Measurements from ENCODE around the gene PGAP2.
A peak's percentile ranks its signal among the peaks of the same experiment; 100 is the strongest.
"Not testable (repeated sequence)": the region's sequence is repeated elsewhere in the genome, so short reads cannot be mapped to it uniquely, and the experiment has no call there.

PGAP2 gene

DNA sequence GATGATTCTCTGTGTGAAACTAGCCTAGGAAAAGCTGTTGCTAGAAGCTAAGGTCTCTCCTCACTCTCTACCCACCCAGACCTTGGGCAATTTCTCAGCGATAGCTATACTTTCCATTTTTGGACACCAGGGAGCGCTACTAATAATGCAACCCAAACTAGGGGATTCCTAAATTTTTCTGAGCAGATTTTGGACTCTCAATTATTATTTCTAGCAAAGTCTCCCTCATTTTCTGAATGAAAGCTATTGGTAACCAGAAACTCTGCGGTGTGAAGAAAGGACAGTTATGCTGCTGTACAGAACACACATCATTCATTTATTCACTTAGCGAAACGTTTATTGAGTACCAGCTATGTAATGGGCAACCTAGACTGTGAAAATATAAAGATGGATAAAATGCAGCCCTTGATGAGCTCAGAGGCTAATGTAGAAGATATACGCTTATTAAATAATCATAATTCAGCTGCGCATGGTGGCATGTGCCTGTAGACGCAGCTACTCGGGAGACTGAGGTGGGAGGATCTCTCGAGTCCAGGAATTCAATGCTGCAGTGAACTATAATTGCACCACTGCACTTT, 41.0 kb downstream of the PGAP2 start:
- TF ChIP-seq POLR2A (IDR thresholded peaks at IDR 0.05; ENCODE audit: low read depth, low read length), result no peak
- DNase-seq (ENCODE audit: insufficient read length, low spot score) (peak; percentile 54), FAIRE-seq (peak; percentile 78)

DNA sequence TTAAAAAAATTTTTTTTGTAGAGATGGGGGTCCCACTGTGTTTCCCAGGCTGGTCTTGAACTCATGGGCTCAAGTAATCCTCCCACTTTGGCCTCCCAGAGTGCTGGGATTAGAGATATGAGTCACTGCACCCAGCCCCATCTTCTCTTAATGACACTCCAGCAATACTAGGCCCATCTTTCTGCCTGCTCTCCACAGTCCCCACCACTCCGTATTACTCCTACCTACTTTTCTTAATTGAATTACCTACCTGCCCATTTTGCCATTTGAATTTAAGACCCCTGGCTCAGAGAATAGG, 45.1 kb downstream of the PGAP2 start:
- TF ChIP-seq POLR2A (IDR thresholded peaks at IDR 0.05; ENCODE audit: low read depth, low read length), result no peak
- DNase-seq (ENCODE audit: insufficient read length, low spot score) (no peak), FAIRE-seq (no peak)

DNA sequence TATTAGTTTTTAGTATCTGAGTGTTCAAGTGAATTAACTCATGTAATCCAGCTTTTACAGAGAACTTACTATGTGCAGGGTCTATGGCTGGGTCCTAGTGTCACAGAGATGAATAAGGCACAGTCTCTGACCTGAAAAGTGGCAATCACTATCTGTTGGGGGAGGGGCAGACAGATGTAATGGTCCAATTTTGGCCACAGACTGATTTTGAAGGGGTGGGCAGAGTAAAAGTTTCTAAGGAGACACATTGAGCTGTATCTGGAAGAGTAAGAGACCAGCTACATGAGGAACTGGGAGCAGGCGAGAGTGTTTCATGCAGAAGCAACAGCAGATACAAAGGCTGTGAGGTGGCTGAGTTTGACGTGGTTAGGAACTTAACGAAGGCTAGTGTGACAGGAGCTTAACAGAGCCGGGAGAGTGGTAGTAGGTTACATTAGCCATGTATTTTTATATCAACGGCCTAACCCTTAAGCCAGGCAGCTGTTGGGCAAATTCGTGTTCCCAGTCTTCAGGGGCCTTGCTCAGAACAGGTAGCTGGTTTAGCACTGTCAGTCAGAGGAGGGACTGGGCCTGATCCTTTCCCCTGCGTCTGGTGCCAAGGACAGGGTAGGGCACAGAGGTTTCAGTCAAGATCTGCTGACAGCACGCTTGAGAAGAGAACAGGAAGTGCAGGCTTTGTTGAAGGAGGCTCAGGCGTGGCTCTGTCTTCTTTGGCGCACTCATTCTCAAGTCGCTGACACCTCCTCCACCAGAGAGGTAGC, 45.7 kb downstream of the PGAP2 start:
- FAIRE-seq (no peak), DNase-seq (ENCODE audit: insufficient read length, low spot score) (no peak)
- no peak for TF ChIP-seq POLR2A (IDR thresholded peaks at IDR 0.05; ENCODE audit: low read depth, low read length)

DNA sequence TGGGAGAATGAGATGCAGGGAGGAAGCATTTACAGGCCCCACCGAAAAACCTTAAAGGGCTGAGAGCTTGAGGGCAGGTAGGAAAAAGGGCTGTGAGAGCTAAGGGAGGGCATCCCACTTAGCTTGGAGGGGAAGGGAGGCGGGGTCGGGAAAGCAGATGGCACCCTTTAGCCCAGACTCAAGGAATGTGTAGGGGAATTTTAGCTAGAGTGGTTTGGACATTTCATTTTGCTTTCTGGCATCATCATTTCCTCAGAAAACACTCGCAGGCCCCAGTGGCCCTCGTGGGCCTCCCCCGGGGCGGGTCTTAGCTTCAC, 46.3 kb downstream of the PGAP2 start:
- no peak for DNase-seq (ENCODE audit: insufficient read length, low spot score)
- no peak for TF ChIP-seq POLR2A (IDR thresholded peaks at IDR 0.05; ENCODE audit: low read depth, low read length)
- FAIRE-seq, result no peak

DNA sequence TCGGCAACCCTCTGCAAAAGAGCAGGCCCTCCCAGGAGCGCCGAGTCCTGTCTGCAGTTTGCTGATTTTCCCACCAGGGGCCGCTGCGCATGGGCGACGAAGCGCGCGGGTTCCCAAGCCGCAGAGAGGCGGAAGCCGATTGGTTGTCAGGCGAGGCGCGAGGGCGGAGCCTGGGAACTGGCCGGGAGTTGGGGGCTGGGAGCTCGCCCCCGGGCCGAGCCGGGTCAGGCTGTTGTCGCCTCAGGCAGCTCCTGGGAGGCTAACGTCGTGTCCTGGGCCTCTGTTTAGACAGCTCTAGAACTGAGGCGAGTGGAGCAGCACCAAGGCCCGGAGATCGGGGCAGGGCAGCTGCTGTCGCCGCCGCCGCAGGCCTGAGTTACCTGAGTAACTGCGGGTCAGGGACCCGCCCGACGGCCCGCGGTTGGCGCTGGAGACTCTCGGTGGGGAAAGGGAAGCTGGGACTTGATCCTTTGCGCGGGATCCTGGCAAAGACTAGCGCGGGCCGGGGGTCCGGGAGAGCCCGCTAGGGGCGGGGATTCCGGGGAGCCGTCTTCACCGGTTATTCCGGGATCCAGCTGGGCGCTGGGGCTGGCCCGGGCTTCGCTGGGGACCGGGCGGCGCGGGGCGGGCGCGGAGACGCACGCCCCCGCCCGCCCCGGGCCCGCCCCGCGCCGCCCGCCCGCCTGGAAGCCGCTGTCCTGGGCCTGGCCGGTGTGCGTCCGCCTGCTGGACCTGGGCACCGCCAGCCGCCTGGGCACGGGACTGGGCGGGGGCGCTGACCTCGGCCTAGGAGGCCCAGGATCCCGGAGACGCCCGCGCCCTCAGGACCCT, 46.8 kb downstream of the PGAP2 start, which contains the start of gene STIM1:
TSS of gene STIM1 (plus strand) at position 688 of the 831 bp plus-strand sequence. CDS start 607 bp downstream, outside the sequence.
- peak; percentile 96 for DNase-seq (ENCODE audit: insufficient read length, low spot score)
- FAIRE-seq, result no peak
- TF ChIP-seq POLR2A (IDR thresholded peaks at IDR 0.05; ENCODE audit: low read depth, low read length), result peak; percentile 76

DNA sequence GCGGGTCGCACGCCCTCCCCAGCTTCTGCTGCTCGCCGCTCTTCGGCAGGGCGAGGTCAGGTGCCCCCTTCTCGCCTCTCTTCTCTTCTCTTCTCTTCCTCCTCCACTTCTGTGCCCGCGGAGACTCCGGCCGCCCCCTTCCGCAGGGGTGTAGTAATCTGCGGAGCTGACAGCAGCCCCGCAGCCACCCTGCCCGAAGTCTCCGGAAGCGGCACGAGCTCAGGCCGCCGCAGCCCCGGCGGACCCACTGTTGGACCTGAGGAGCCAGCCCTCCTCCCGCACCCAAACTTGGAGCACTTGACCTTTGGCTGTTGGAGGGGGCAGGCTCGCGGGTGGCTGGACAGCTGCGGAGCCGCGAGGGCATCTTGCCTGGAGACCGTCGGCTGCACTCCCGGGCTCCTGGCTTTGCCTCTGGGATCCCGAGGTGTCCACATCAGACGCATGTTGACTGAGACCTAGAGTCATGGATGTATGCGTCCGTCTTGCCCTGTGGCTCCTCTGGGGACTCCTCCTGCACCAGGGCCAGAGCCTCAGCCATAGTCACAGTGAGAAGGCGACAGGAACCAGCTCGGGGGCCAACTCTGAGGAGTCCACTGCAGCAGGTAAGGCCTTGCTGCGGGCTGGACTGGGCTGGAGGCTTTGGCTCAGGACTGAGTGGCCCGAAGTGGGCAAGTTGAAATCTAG, 47.6 kb downstream of the PGAP2 start:
- TF ChIP-seq POLR2A (IDR thresholded peaks at IDR 0.05; ENCODE audit: low read depth, low read length), result no peak
- FAIRE-seq (no peak), DNase-seq (ENCODE audit: insufficient read length, low spot score) (no peak)

DNA sequence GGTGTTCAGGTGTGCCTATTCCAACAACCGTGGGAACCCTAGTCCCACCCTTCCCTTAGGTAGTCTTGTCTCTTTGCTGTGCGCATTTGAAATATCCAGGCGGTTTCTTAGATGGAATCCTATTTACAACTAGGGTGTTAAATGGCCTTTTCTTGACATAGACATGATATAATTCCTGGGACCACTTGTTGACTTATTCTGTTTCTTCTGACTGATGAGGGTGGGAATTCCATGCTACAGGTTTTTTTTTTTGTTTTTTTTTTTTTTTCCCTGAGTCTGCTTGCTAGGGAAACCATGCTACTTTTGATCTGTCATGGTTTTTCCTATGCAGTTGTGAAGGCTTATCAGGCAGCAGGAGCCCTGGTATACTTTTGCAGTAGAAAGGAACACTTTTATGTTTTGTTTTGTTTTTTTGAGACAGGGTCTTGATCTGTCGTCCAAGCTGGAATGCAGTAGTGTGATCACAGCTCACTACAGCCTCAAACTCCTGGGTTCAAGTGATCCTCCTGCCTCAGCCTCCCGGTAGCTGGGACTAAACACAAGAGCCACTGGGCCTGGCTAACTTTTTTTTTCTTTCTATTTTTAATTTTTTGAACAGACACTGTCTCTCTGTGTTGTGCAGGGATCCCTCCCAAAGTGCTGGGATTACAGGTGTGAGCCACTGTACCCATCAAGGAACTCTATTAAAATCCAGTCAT, 48.6 kb downstream of the PGAP2 start:
- TF ChIP-seq POLR2A (IDR thresholded peaks at IDR 0.05; ENCODE audit: low read depth, low read length), result no peak
- FAIRE-seq (no peak), DNase-seq (ENCODE audit: insufficient read length, low spot score) (no peak)

DNA sequence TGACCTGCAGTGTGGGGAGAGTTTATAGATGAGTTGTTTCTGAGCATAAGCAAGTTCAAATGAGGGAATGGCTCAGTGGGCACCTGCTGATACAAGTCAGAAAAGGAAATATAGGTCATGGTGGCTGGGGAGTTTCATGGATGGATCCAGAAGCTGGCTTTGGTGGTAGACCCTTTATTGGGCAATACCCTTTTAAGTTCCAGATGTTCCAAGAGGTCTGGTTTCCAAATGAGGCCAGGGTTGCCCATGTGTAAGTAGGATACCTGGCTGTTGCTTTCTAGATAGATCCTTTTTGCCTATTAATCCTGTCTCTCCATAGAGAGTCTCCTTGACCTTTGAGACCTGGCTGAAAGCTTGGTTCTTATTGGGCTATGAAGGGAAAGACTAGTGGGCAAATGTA, 49.3 kb downstream of the PGAP2 start:
- FAIRE-seq, result no peak
- TF ChIP-seq POLR2A (IDR thresholded peaks at IDR 0.05; ENCODE audit: low read depth, low read length), result no peak
- no peak for DNase-seq (ENCODE audit: insufficient read length, low spot score)

DNA sequence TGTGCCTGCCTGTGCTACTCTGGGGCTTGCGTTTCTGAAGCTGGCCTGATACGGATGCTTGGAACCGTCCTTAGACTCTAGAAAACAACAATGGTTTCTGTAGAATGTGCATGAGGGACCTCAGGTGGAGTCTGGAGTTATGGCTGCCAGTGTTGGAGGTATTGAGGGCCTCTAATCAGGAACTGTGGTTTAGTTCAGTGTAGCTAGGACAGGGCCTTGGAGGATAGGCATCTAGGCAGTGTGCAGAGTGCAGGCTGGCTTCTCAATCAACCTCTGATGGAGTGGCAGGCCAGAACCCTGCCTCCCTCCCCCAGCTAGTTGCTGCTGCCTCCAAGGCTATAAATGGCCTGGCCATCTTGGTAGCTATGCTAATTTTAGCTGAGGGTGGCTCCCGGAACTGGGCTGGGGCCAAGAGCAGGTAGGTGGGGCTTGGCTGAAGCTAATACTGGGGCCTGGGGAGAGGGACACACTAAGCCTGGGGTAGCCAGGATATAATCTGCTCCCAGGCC, 51.1 kb downstream of the PGAP2 start:
- TF ChIP-seq POLR2A (IDR thresholded peaks at IDR 0.05; ENCODE audit: low read depth, low read length), result no peak
- DNase-seq (ENCODE audit: insufficient read length, low spot score) (no peak), FAIRE-seq (no peak)

DNA sequence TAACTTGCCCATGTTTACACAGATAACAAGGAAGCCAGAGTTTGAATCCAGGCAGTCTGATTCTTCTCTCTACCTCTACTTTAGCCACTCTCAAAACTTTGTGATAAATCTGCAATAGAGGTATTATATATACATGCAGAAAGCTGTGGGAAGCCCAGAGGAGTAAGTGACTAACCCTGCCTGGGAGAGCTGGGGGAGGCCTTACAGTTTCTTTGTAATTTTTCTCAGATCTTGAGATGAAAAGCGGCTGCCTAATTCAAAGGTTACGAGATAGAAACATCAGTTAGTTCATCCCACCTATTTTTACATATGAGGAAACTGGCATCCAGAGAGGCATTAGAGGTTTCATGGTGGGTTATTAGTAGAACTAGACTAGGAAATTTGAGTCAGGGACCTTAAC, 52.0 kb downstream of the PGAP2 start:
- no peak for TF ChIP-seq POLR2A (IDR thresholded peaks at IDR 0.05; ENCODE audit: low read depth, low read length)
- FAIRE-seq (no peak), DNase-seq (ENCODE audit: insufficient read length, low spot score) (no peak)

DNA sequence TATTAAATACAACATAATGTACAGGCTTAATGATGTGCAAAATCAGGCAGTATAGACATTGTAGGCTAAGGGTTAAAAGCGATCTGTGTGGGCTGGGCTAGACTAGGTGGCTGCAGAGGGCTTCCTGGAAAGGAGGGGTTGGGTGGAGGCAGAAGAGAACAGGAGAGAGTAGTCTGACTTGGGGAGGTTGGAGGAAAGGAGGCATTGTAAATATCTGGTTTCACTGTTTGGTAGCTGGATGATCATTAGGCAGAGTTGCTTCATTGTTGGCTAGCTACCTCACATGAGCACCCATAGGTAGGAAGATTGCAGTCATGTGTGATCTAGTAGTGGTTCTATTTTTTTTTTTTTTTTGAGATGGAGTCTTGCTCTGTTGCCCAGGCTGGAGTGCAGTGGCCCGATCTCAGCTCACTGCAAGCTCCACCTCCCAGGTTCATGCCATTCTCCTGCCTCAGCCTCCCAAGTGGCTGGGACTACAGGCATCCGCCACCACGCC, 52.6 kb downstream of the PGAP2 start:
- FAIRE-seq; DNase-seq (ENCODE audit: insufficient read length, low spot score): not testable (repeated sequence)

DNA sequence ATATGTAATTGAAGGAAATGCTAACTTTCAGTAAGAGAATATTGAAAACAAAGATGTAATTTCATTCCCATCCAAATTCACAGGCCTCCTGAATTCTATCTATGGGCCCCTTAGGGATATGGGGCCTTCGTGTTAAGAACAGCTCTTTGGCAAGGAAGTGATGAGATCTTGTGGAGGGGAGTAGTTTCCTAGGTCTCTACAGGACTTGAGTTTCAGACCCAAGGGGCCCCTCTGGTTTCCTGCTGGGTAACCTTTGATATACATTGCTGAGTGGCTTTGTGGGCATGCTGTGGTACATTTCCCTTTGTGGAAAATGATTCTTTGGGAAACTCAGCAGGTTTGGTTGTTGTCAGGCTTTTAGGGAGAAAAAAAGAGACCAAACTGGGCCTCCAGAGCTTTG, 53.3 kb downstream of the PGAP2 start:
- FAIRE-seq (no peak), DNase-seq (ENCODE audit: insufficient read length, low spot score) (no peak)
- no peak for TF ChIP-seq POLR2A (IDR thresholded peaks at IDR 0.05; ENCODE audit: low read depth, low read length)

All from H54 (cell line).